Measurements from ENCODE around the gene PPP6R1. TPM values are rescaled to one million over a fixed set of nuclear protein-coding genes. Genes with fewer than 3 reads are reported as not detected.

Gene PPP6R1
- total RNA-seq, 1 experiment from 2014 or later: 79.7 TPM

GRCh38 chr19:55284405-55285058, 25.7 kb upstream of the PPP6R1 start:
- peak; percentile 67 for DNase-seq
- Histone ChIP-seq H3K79me1 (ENCODE audit: insufficient read depth, low read depth, low read length, poor library complexity, severe bottlenecking) (no peaks in the 10 kb centered on the region), H3K23ac (ENCODE audit: insufficient read length, low read depth, low read length) (no peak overlapping the region), H2AFZ (ENCODE audit: low read length) (no peak overlapping the region), H2BK120ac (ENCODE audit: low read depth, low read length, poor library complexity, severe bottlenecking) (no peak overlapping the region), H3K18ac (ENCODE audit: insufficient read length, low read depth, low read length) (no peak overlapping the region), H3K9me3 (ENCODE audit: control insufficient read depth, low read depth, low read length) (no peaks in the 10 kb centered on the region), H3K4me2 (ENCODE audit: insufficient read depth, insufficient read length, low read length) (peak overlapping the region; percentile 28), H3K9ac (ENCODE audit: extremely low read depth, insufficient read length, low read length) (no peak overlapping the region), H4K8ac (replicated peaks; ENCODE audit: insufficient read length, low read depth, low read length) (no peak overlapping the region), H2BK15ac (ENCODE audit: low read depth, low read length) (no peak overlapping the region), H2AK5ac (ENCODE audit: insufficient read length, low read length) (no peak overlapping the region), H2BK20ac (ENCODE audit: low read depth, low read length, poor library complexity, severe bottlenecking) (no peak overlapping the region), H4K20me1 (ENCODE audit: control insufficient read depth, insufficient read depth, insufficient read length) (no peaks in the 10 kb centered on the region), H3K79me2 (ENCODE audit: insufficient read depth, low read length) (no peaks in the 10 kb centered on the region), H3K56ac (ENCODE audit: insufficient read length, low read depth, low read length) (no peak overlapping the region), H4K91ac (ENCODE audit: insufficient read length, low read depth, low read length) (no peak overlapping the region), H3K4me1 (ENCODE audit: insufficient read depth, low read length) (no peaks in the 10 kb centered on the region; the same call in 1 of the 2 replicates), H3K27me3 (ENCODE audit: insufficient read depth, low read length) (no peaks in the 10 kb centered on the region), H3K14ac (ENCODE audit: insufficient read depth, low read length) (no peak overlapping the region), H3T11ph (ENCODE audit: low read length) (no peak overlapping the region), H2BK5ac (ENCODE audit: insufficient read length, low read length) (no peak overlapping the region), H3K4ac (ENCODE audit: low read depth, low read length) (no peak overlapping the region; the same call in 1 of the 2 replicates), H3K23me2 (ENCODE audit: insufficient read length, low read depth, low read length, poor library complexity, severe bottlenecking) (peaks cover 9% of the 10 kb centered on the region), H2BK12ac (ENCODE audit: insufficient read length, low read depth, low read length) (no peak overlapping the region), H4K5ac (ENCODE audit: insufficient read length, low read depth, low read length) (no peak overlapping the region), H3K27ac (ENCODE audit: insufficient read length, low read depth, low read length) (no peak overlapping the region)
- no peaks in the 10 kb centered on the region; a peak in 1 of 5 replicates for H3K9me3 Mint-ChIP-seq
- peaks cover under 1 to 19% (median 15%) of the 10 kb centered on the region in 3 experiments; a peak in 6 of 7 replicates for H3K36me3 Mint-ChIP-seq (ENCODE audit: insufficient read depth in 1 of 3, low read depth in 3 of 3)
- peak overlapping the region; percentile 72 to 84 for H3K4me3 Mint-ChIP-seq
- no peaks in the 10 kb centered on the region; the same call in 1 of the 2 replicates for H3K27me3 Mint-ChIP-seq (ENCODE audit: low read depth)
- no peak for TF ChIP-seq CTCF (conservative IDR thresholded peaks at IDR 0.05)
- H3K27ac Mint-ChIP-seq: peak overlapping the region in 2 of 3 experiments; percentile 80 to 86; a peak in 2 of 7 replicates
- no CpG with 5 or more reads among the region's 16 CpGs for WGBS (ENCODE audit: extremely low coverage, insufficient read length, low lambda C conversion rate)
- peaks cover 15 to 27% of the 10 kb centered on the region in 2 experiments for H3K4me1 Mint-ChIP-seq

Measured in H9 (cell line).